ENCODE measurements around the gene TRIM39. TPM values are rescaled to one million over a fixed set of nuclear protein-coding genes. Genes with fewer than 3 reads are reported as not detected.

The TRIM39 gene
- total and polyA plus RNA-seq, 2 of the 13 experiments (the other 11 are each of a cell fraction or from before 2014, with no cell fraction given), result 7.7 to 14.6 TPM

DNA sequence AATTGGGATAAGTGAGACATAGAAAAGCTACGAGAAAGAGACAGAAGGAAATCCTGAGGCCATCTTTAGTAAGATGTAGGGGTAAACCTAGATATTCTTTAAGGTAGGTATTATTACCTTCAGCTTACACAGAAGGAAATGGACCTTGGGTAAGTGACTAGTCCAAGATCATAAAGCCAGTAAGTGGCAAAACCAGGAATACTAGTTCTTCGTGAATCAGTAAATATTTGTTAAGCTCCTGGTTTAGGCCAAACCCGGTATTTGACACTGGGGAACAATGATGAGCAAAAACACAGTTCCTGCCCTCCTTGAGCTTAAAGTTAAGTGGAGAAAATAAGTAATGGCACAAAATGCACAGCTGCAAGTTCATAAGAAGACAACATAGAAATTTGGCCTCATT, 5.3 kb downstream of the TRIM39 start:
- DNase-seq (ENCODE audit: low spot score) (no peak), FAIRE-seq (no peak), ATAC-seq (no peak)
- H3K36me3 ChIP-seq (replicated peaks in 1 of 2; ENCODE audit: control insufficient read depth in 1 of 2, insufficient read depth in 2 of 2, low read length in 2 of 2), result peaks cover 16 to 41% of the 10 kb centered on the region in 2 experiments
- H3K27me3 ChIP-seq (ENCODE audit: control insufficient read depth in 1 of 2, insufficient read depth in 2 of 2, low read length in 2 of 2), result no peaks in the 10 kb centered on the region; a peak in 1 of 5 replicates
- H3K9ac ChIP-seq (ENCODE audit: insufficient read depth, low read depth, low read length), result no peak overlapping the region
- ChIA-PET POLR2A (no interaction called here), CTCF (ENCODE audit: low intra/inter-chr PET ratio, low total read pairs) (no interaction called here)
- H4K20me1 ChIP-seq (ENCODE audit: insufficient read depth, low read length), result no peaks in the 10 kb centered on the region
- no peak overlapping the region for H3K4me2 ChIP-seq (ENCODE audit: low read depth, low read length)
- no peak overlapping the region for H2AFZ ChIP-seq (ENCODE audit: low read length)
- peaks cover 7% of the 10 kb centered on the region for H3K79me2 ChIP-seq (ENCODE audit: insufficient read depth, low read length)
- peaks cover 12% of the 10 kb centered on the region for H3K4me1 ChIP-seq (ENCODE audit: insufficient read depth, low read length)
- in situ Hi-C loops (cut with HindIII; ENCODE audit: extremely low pct_ligation_motif_present, low pct_unique_long_range_greater_than_20kb) (no loop called here), intact Hi-C loops (cut with micrococcal nuclease; ENCODE audit: unreplicated experiment) (no loop called here)
- H3K9me3 ChIP-seq (ENCODE audit: low read length), result no peaks in the 10 kb centered on the region
- WGBS (ENCODE audit: low lambda C conversion rate), result 90% methylated on average over 3 of the region's 3 CpGs
- H3K27ac ChIP-seq (ENCODE audit: extremely low read length, insufficient read depth, low read length), result no peak overlapping the region
- TF ChIP-seq SETDB1 (CRISPR knock-in tag; IDR thresholded peaks at IDR 0.05; ENCODE audit: borderline replicate concordance) (no peak), ZZZ3 (CRISPR knock-in tag; IDR thresholded peaks at IDR 0.05; ENCODE audit: borderline replicate concordance) (no peak)
- TF ChIP-seq, protein P1, sequence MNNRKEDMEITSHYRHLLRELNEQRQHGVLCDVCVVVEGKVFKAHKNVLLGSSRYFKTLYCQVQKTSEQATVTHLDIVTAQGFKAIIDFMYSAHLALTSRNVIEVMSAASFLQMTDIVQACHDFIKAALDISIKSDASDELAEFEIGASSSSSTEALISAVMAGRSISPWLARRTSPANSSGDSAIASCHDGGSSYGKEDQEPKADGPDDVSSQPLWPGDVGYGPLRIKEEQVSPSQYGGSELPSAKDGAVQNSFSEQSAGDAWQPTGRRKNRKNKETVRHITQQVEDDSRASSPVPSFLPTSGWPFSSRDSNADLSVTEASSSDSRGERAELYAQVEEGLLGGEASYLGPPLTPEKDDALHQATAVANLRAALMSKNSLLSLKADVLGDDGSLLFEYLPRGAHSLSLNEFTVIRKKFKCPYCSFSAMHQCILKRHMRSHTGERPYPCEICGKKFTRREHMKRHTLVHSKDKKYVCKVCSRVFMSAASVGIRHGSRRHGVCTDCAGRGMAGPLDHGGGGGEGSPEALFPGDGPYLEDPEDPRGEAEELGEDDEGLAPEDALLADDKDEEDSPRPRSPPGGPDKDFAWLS (CRISPR knock-in tag; IDR thresholded peaks at IDR 0.05; ENCODE audit: borderline replicate concordance), result no peak
- TF ChIP-seq, protein P2, sequence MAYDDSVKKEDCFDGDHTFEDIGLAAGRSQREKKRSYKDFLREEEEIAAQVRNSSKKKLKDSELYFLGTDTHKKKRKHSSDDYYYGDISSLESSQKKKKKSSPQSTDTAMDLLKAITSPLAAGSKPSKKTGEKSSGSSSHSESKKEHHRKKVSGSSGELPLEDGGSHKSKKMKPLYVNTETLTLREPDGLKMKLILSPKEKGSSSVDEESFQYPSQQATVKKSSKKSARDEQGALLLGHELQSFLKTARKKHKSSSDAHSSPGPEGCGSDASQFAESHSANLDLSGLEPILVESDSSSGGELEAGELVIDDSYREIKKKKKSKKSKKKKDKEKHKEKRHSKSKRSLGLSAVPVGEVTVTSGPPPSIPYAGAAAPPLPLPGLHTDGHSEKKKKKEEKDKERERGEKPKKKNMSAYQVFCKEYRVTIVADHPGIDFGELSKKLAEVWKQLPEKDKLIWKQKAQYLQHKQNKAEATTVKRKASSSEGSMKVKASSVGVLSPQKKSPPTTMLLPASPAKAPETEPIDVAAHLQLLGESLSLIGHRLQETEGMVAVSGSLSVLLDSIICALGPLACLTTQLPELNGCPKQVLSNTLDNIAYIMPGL (CRISPR knock-in tag; IDR thresholded peaks at IDR 0.05; ENCODE audit: borderline replicate concordance in 1 of 2, low read depth in 1 of 2), result no peak
- TF ChIP-seq, protein P3, sequence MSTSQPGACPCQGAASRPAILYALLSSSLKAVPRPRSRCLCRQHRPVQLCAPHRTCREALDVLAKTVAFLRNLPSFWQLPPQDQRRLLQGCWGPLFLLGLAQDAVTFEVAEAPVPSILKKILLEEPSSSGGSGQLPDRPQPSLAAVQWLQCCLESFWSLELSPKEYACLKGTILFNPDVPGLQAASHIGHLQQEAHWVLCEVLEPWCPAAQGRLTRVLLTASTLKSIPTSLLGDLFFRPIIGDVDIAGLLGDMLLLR (CRISPR knock-in tag; IDR thresholded peaks at IDR 0.05), result no peak
- H3K4me3 ChIP-seq (replicated peaks in 1 of 3; ENCODE audit: insufficient read depth in 1 of 3, low read depth in 2 of 3, low read length in 3 of 3), result no peak overlapping the region
- no TSS peak for BruUV-seq (replicated peaks)
